B cell (primary cell): ENCODE results near the gene PTGER3. TPM values are rescaled to one million over a fixed set of nuclear protein-coding genes. Genes with fewer than 3 reads are reported as not detected.

Experiments used
- ATAC-seq: fragments of 200-7000 bp; cut with Tn5 transposase; one replicate; pipeline ENCODE4 v1.10.0; 2021; ENCODE audit warnings: low read depth, mild to moderate bottlenecking, moderate number of reproducible peaks, moderate library complexity
- CTCF ChIA-PET: fragments of 350-600 bp; sonication (Branson Sonifier 250); formaldehyde crosslinking; loops from one replicate; lab custom pipeline; 2021; ENCODE audit warnings: antibody characterized with exemption, inconsistent platforms; lab: Charles Lee
- POLR2A ChIA-PET: fragments of 350-600 bp; sonication (Branson Sonifier 250); formaldehyde crosslinking; loops from one replicate; lab custom pipeline; 2021; ENCODE audit warnings: antibody characterized with exemption; lab: Charles Lee
- DNase-seq: peaks from one replicate; pipeline ENCODE4 v3.0.0; 2013
- H2AFZ ChIP-seq: 2 replicates; pipeline ENCODE4 v1.6.1; 2012; ENCODE audit warnings: mild to moderate bottlenecking, low read depth, low read length; ENCODE audit not compliant: insufficient read depth, poor library complexity, severe bottlenecking
- H3K27ac ChIP-seq, 2 donors: 1 replicate in 1 of 2; 2 replicates in 1 of 2; pipeline ENCODE4 v1.5.1; 2012 to 2013; ENCODE audit warnings: low read length in 2 of 2, mild to moderate bottlenecking in 2 of 2, moderate library complexity in 1 of 2
- H3K27me3 ChIP-seq, 4 experiments: fragments of 200-600 bp in 1 of 4; sonication (generic) in 1 of 4; replicated peaks in 1 of 4; 1 replicate in 2 of 4; 2 replicates in 2 of 4; pipeline versions ENCODE4 v1.6.1 to v1.7.0; 2013 to 2016; ENCODE audit warnings: low read length in 3 of 4, mild to moderate bottlenecking in 2 of 4, mixed read lengths in 1 of 4, moderate library complexity in 1 of 4; ENCODE audit not compliant: insufficient read depth in 4 of 4, control insufficient read depth in 3 of 4; ENCODE audit errors: control extremely low read depth in 1 of 4
- H3K36me3 ChIP-seq, 2 experiments: replicated peaks in 1 of 2; 1 replicate in 1 of 2; 2 replicates in 1 of 2; pipeline versions ENCODE4 v1.6.1 to v1.7.1; 2013; ENCODE audit warnings: low read length in 1 of 2; ENCODE audit not compliant: insufficient read depth in 2 of 2, control insufficient read depth in 1 of 2; ENCODE audit errors: control extremely low read depth in 1 of 2, extremely low read depth in 1 of 2
- H3K4me1 ChIP-seq, 2 donors: fragments of 200-600 bp in 1 of 2; sonication (generic) in 1 of 2; 1 replicate in 1 of 2; 2 replicates in 1 of 2; pipeline versions ENCODE4 v1.5.1 to v1.6.1; 2013 to 2017; ENCODE audit warnings: low read length in 2 of 2; ENCODE audit not compliant: control insufficient read depth in 2 of 2, insufficient read depth in 2 of 2
- H3K4me2 ChIP-seq: replicated peaks from 2 replicates; pipeline ENCODE3; 2012; ENCODE audit warnings: mild to moderate bottlenecking, low read depth, low read length; ENCODE audit not compliant: poor library complexity, severe bottlenecking
- H3K4me3 ChIP-seq, 5 experiments: fragments of 200-600 bp in 1 of 5; sonication (generic) in 1 of 5; 1 replicate in 3 of 5; 2 replicates in 2 of 5; pipeline versions ENCODE4 v1.5.1 to v1.7.0; 2011 to 2016; ENCODE audit warnings: low read length in 4 of 5, mild to moderate bottlenecking in 4 of 5, low read depth in 2 of 5, control low read depth in 1 of 5, moderate library complexity in 1 of 5; ENCODE audit not compliant: insufficient read depth in 1 of 5; ENCODE audit errors: control extremely low read depth in 1 of 5, extremely low read depth in 1 of 5
- H3K79me2 ChIP-seq: fragments of 200-600 bp; sonication (generic); one replicate; pipeline ENCODE4 v1.6.0; 2016; ENCODE audit warnings: low read length; ENCODE audit not compliant: control insufficient read depth, insufficient read depth
- H3K9ac ChIP-seq: fragments of 200-600 bp; sonication (generic); 2 replicates; pipeline ENCODE4 v1.6.1; 2017; ENCODE audit warnings: mild to moderate bottlenecking, low read length, moderate library complexity
- H3K9me3 ChIP-seq, 3 donors: one replicate each; pipeline versions ENCODE4 v1.6.1 to v1.7.1; 2013; ENCODE audit warnings: low read length in 2 of 3; ENCODE audit not compliant: control insufficient read depth in 2 of 3, insufficient read depth in 1 of 3; ENCODE audit errors: control extremely low read depth in 1 of 3
- H4K20me1 ChIP-seq: 2 replicates; pipeline ENCODE4 v1.6.0; 2012; ENCODE audit warnings: mild to moderate bottlenecking, low read length; ENCODE audit not compliant: insufficient read depth, control insufficient read depth, poor library complexity, severe bottlenecking
- H3K27ac Mint-ChIP-seq: one replicate; pipeline ENCODE4 v1.8.0; 2021; ENCODE audit warnings: mixed read lengths
- H3K27me3 Mint-ChIP-seq: one replicate; pipeline ENCODE4 v1.8.0; 2021; ENCODE audit warnings: mixed read lengths
- H3K4me1 Mint-ChIP-seq: one replicate; pipeline ENCODE4 v1.8.0; 2021; ENCODE audit warnings: mixed read lengths
- H3K4me3 Mint-ChIP-seq: one replicate; pipeline ENCODE4 v1.8.0; 2021; ENCODE audit warnings: mixed read lengths
- H3K9me3 Mint-ChIP-seq: one replicate; pipeline ENCODE4 v1.8.0; 2022; ENCODE audit warnings: mixed read lengths; ENCODE audit not compliant: insufficient read depth
- CTCF ChIP-seq: fragments of 200-600 bp; IDR thresholded peaks from one replicate; pipeline ENCODE4 v1.8.0; 2022; ENCODE audit warnings: antibody characterized with exemption, mild to moderate bottlenecking
- EZH2 ChIP-seq: IDR thresholded peaks from 2 replicates; pipeline ENCODE4 v1.6.1; 2012; ENCODE audit warnings: borderline replicate concordance, low read depth, mild to moderate bottlenecking, moderate library complexity, low read length; ENCODE audit not compliant: insufficient read depth, poor library complexity, severe bottlenecking
- WGBS: methylation state at CpG from one replicate; pipeline ENCODE4 v1.1.5; 2013; ENCODE audit warnings: missing lambda C conversion rate; ENCODE audit not compliant: insufficient coverage; 5-methylcytosine and 5-hydroxymethylcytosine counted together
- intact Hi-C: fragments of 100-400 bp; cut with micrococcal nuclease; formaldehyde crosslinking; loops from one replicate; pipeline ENCODE4 v1.10.0; 2022
- polyA plus RNA-seq: library from polyadenylated mRNA; depleted of rRNA; stranded (reverse); fragments of >200 nt; gene quantifications from 2 replicates; pipeline ENCODE4 v1.2.3, GENCODE V29; 2012
- total RNA-seq, 2 donors: library from RNA; stranded (reverse); fragments of 120-200 nt in 1 of 2; gene quantifications; 1 replicate in 1 of 2; 2 replicates in 1 of 2; pipeline versions ENCODE4 v1.2.3 to v1.2.4, GENCODE V29; 2013 to 2022

Gene PTGER3
- total and polyA plus RNA-seq, 2 donors (not counting 1 experiment from before 2014, with no cell fraction given), result 0.27 TPM; not detected in 1

- peaks cover 51% of the 10 kb centered on the region for H3K27me3 Mint-ChIP-seq
- no peaks in the 10 kb centered on the region for H3K36me3 ChIP-seq
- TF ChIP-seq EZH2, result no peak
- TF ChIP-seq CTCF, result no peak
- H3K9me3 ChIP-seq, result no peaks in the 10 kb centered on the region
- no peak overlapping the region for H3K4me2 ChIP-seq
- ChIA-PET CTCF (no interaction called here), POLR2A (no interaction called here)
- H3K4me1 Mint-ChIP-seq, result no peaks in the 10 kb centered on the region
- H3K27ac Mint-ChIP-seq, result no peak overlapping the region
- H2AFZ ChIP-seq, result no peak overlapping the region
- ATAC-seq, result no peak
- H3K27ac ChIP-seq, result no peak overlapping the region
- no peak for DNase-seq
- H3K4me3 Mint-ChIP-seq, result no peak overlapping the region
- H3K4me1 ChIP-seq, result no peaks in the 10 kb centered on the region
- no peak overlapping the region for H3K9ac ChIP-seq
- 98% methylated on average over 4 of the region's 9 CpGs for WGBS
- no peaks in the 10 kb centered on the region for H3K79me2 ChIP-seq
- H3K27me3 ChIP-seq, result peaks cover 0 to 10% (median 3%) of the 10 kb centered on the region in 4 experiments
- H3K4me3 ChIP-seq, result no peak overlapping the region
- H3K9me3 Mint-ChIP-seq, result no peaks in the 10 kb centered on the region
- H4K20me1 ChIP-seq, result no peaks in the 10 kb centered on the region
- intact Hi-C loops, result no loop called here
These were observed 10.6 kb downstream of the PTGER3 start for GRCh38 chr1:71037066-71037465.

DNA sequence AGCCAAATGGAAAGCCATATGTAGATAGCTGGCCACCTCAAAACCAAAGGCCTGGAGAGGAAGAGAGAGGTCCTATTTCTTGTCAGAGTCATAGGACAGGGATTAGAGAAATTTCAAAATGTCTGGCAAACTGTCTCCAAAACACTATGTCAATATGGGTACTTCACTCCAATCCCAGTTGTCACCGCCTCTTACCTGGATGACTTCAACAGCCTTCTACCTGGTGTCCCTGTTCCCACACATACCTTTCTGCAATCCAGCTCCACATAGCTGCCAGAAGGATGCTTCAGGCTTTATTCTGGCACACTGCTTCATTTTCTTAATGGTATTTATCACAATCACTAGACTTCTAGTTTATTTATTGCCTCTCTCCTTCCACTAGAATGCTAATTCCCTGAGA lies 14.5 kb downstream of the PTGER3 start:
- Histone ChIP-seq H4K20me1 (no peaks in the 10 kb centered on the region), H3K79me2 (no peaks in the 10 kb centered on the region), H3K9ac (no peak overlapping the region), H3K27me3 (peaks cover 0 to 10% (median 3%) of the 10 kb centered on the region in 4 experiments), H3K36me3 (no peaks in the 10 kb centered on the region), H3K4me2 (no peak overlapping the region), H3K4me1 (no peaks in the 10 kb centered on the region), H3K4me3 (no peak overlapping the region), H3K9me3 (no peaks in the 10 kb centered on the region), H2AFZ (no peak overlapping the region), H3K27ac (no peak overlapping the region)
- WGBS, result no CpG with 5 or more reads among the region's 1 CpG
- TF ChIP-seq EZH2 (no peak), CTCF (no peak)
- Mint-ChIP-seq H3K4me3 (no peak overlapping the region), H3K27me3 (peaks cover 32% of the 10 kb centered on the region), H3K9me3 (no peaks in the 10 kb centered on the region), H3K27ac (no peak overlapping the region), H3K4me1 (no peaks in the 10 kb centered on the region)
- no peak for DNase-seq
- intact Hi-C loops, result no loop called here
- CTCF ChIA-PET, result no interaction called here
- no peak for ATAC-seq
- POLR2A ChIA-PET, result no interaction called here
